ENCODE measurements around the gene WDR13.
"Not testable (repeated sequence)": the region's sequence is repeated elsewhere in the genome, so short reads cannot be mapped to it uniquely, and the experiment has no call there.

The WDR13 gene

DNA sequence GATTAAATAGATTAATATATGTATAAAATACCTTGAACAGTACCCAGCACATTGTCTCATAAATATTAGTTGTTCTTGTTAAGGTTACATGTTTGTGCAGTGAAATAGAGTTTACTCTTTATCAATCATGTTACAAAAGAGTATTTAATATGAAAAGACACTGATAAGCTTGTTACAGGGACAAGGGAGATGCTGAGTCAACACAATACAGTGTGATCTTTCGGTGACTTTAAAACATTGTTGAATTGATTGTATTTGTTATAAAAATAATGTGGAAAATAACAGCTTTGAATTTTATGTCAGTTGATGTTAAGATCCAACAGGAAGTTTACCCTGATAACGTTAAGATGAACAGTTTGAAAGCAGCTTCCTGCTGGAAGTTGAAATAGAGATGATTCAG is 1.4 kb upstream of the WDR13 start:
- DNase-seq, result peak; percentile 29

DNA sequence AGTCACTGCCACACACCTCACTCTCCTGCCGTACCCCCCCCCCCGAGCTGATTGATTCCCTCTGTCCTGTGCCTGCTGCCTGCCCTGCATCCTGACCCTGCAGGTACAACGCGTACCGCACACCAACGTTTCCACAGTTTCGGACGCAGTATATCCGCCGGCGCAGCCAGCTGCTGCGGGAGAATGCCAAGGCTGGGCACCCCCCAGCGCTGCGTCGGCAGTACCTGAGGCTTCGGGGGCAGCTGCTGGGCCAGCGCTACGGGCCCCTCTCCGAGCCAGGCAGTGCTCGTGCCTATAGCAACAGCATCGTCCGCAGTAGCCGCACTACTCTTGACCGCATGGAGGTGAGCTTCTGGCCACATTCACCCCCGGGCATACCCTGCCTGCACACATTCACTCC is 1.3 kb downstream of the WDR13 start:
- DNase-seq, result no peak

DNA sequence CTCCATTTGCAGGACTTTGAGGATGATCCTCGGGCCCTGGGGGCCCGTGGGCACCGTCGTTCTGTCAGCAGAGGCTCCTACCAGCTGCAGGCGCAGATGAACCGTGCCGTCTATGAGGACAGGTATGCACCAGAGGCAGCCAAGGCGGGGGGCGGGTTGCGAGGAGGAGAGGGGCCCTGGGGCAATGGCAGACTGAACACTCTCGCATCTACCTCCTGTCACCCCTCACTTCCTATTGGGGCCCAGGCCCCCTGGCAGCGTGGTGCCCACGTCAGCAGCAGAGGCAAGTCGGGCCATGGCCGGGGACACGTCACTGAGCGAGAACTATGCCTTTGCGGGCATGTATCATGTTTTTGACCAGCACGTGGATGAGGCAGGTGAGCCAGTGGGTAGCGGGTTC is 2.0 kb downstream of the WDR13 start:
- no peak for DNase-seq

GRCh38 chrX:48600226-48600625 is 2.9 kb downstream of the WDR13 start:
- DNase-seq, result no peak

DNA sequence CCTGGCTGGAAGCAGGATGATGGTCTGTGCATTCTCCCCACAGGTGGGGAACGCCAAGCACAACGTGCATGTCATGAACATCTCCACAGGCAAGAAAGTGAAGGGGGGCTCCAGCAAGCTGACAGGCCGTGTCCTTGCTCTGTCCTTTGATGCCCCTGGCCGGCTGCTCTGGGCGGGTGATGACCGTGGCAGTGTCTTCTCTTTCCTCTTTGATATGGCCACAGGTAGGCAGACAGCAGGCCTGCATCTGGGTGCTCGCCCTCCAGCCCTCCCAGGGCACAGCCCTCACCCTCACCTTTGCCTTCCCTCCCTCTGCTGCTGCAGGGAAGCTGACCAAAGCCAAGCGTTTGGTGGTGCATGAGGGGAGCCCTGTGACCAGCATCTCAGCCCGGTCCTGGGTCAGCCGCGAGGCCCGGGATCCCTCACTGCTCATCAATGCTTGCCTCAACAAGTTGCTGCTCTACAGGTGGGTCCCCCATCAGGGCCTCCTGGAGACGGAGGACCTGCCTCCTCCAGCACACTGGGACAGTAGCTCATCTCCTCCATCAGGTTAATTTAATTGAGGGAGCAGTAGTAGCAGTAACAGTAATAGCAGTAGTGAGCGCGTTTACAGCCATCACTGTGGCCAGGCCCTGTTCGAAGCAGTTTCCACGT is 4.6 kb downstream of the WDR13 start:
- DNase-seq, result no peak

GRCh38 chrX:48604701-48605100 is 7.4 kb downstream of the WDR13 start:
- no peak for DNase-seq

- no peak for DNase-seq
These were observed 8.8 kb downstream of the WDR13 start for GRCh38 chrX:48606091-48606490.

GRCh38 chrX:48611703-48612102 is 14.4 kb downstream of the WDR13 start:
- no peak for DNase-seq

- DNase-seq, result no peak
These were observed 16.3 kb downstream of the WDR13 start for GRCh38 chrX:48613502-48614160.

- no peak for DNase-seq
These were observed 19.3 kb downstream of the WDR13 start for GRCh38 chrX:48616576-48616975.

- DNase-seq, result peak; percentile 77
These were observed 20.4 kb downstream of the WDR13 start for GRCh38 chrX:48617542-48618340.

GRCh38 chrX:48626401-48627298 is 29.4 kb downstream of the WDR13 start:
- no peak for DNase-seq

- DNase-seq, result peak; percentile 93
These were observed 34.2 kb downstream of the WDR13 start for GRCh38 chrX:48631376-48632090.

GRCh38 chrX:48632207-48632606 is 34.9 kb downstream of the WDR13 start:
- no peak for DNase-seq

- DNase-seq, result no peak
These were observed 39.0 kb downstream of the WDR13 start for GRCh38 chrX:48636301-48636700.

GRCh38 chrX:48636776-48637175 is 39.5 kb downstream of the WDR13 start:
- no peak for DNase-seq

DNA sequence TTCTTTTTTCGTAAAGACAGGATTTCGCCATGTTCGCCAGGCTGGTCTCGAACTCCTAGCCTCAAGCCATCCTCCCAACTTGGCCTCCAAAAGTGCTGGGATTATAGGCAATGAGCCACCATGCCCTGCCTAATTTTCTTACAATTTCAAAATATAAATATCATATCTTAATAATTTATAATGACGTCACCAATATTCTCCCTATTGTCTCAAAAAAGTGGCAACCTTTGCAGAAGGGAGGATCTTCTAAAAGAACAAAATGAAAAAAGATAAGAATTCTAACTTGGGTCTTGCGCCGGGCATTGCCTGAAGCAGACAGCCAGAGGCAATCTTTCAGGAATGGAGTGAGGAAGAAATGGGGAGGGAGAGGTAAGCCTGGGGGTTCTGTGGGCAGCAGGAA is 48.4 kb downstream of the WDR13 start:
- DNase-seq, result no peak

- peak; percentile 74 for DNase-seq
These were observed 51.1 kb downstream of the WDR13 start for GRCh38 chrX:48648336-48648751.

GRCh38 chrX:48649102-48649501 is 51.8 kb downstream of the WDR13 start:
- DNase-seq, result no peak

DNA sequence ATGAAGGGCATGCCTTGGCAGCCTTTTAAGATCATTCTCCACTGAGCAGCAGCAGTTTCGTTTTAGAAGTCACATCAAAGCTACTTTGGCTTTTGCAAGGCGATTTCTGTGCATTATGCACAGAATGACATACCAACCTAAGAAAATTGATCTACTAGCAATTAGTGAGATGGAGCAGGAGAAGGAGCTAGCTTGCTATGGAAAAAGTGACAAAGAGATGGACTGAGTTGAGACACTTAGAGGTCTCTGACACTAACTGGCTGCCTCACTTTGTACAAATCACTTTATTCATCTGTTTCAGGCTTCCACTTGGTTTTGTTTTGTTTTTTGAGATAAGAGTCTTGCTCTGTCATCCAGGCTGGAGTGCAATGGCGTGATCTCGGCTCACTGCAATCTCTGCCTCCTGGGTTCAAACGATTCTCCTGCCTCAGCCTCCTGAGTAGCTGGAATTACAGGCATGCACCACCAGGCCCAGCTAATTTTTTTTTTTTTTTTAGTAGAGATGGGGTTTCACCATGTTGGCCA is 54.8 kb downstream of the WDR13 start:
- DNase-seq, result peak; percentile 5

- not testable (repeated sequence) for DNase-seq
These were observed 57.5 kb downstream of the WDR13 start for GRCh38 chrX:48654746-48655145.
